Glutamatergic neuron (in vitro differentiated cells): ENCODE data around the gene TEX52. TPM values are rescaled to one million over a fixed set of nuclear protein-coding genes. Genes with fewer than 3 reads are reported as not detected.

ENCODE experiments used
- DNase-seq: peaks from one replicate; pipeline ENCODE4 v3.0.0; 2022
- H3K27ac Mint-ChIP-seq: one replicate; pipeline ENCODE4 v1.8.0; 2020; ENCODE audit warnings: mild to moderate bottlenecking, mixed read lengths, inconsistent platforms; ENCODE audit not compliant: unreplicated experiment
- H3K27me3 Mint-ChIP-seq: one replicate; pipeline ENCODE4 v1.8.0; 2020; ENCODE audit warnings: mild to moderate bottlenecking, moderate library complexity, mixed read lengths, inconsistent platforms; ENCODE audit not compliant: unreplicated experiment
- H3K36me3 Mint-ChIP-seq: one replicate; pipeline ENCODE4 v1.8.0; 2020; ENCODE audit warnings: mild to moderate bottlenecking, mixed read lengths, inconsistent platforms; ENCODE audit not compliant: unreplicated experiment
- H3K4me1 Mint-ChIP-seq: one replicate; pipeline ENCODE4 v1.8.0; 2020; ENCODE audit warnings: mild to moderate bottlenecking, low read depth, mixed read lengths, inconsistent platforms; ENCODE audit not compliant: unreplicated experiment
- H3K4me3 Mint-ChIP-seq: one replicate; pipeline ENCODE4 v1.8.0; 2020; ENCODE audit warnings: mild to moderate bottlenecking, mixed read lengths, inconsistent platforms; ENCODE audit not compliant: unreplicated experiment
- H3K9me3 Mint-ChIP-seq: one replicate; pipeline ENCODE4 v1.8.0; 2020; ENCODE audit warnings: mild to moderate bottlenecking, moderate library complexity, mixed read lengths, inconsistent platforms; ENCODE audit not compliant: unreplicated experiment
- CTCF ChIP-seq: fragments of 200-600 bp; sonication (generic); IDR thresholded peaks from one replicate; pipeline ENCODE4 v1.5.0; 2021; ENCODE audit not compliant: partially characterized antibody, unreplicated experiment
- total RNA-seq: library from RNA; stranded (reverse); fragmentation: NEBNext Ultra II Directional; extraction: Animal tissue kit (Norgen Biotek cat#: 25700); gene quantifications from one replicate; pipeline ENCODE4 v1.2.1, GENCODE V29; 2021; ENCODE audit not compliant: unreplicated experiment

The TEX52 gene
- total RNA-seq, 1 donor from 2014 or later: not detected

DNA sequence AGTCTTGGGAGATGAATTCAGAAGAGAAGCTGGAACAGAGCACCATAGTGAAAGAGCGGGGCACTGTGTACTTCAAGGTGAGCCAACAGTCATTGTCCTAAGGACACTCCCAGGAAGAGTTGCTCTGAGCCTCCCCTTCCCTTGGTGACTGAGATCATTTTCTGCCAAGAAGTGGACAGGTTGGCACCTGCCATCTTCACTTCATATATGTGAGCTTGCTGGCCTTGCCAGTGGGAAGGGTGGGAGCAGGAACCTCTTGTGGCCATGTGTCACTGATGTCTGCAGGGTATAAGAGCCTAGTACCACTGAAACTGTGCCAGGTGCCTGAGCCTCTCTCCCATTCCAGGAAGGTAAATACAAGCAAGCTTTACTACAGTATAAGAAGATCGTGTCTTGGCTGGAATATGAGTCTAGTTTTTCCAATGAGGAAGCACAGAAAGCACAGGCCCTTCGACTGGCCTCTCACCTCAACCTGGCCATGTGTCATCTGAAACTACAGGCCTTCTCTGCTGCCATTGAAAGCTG, 56.7 kb downstream of the TEX52 start:
- no peaks in the 10 kb centered on the region for H3K36me3 Mint-ChIP-seq
- H3K27me3 Mint-ChIP-seq: peaks cover 6% of the 10 kb centered on the region

More for the DNA sequence above, 56.7 kb downstream of the TEX52 start:
- H3K27ac Mint-ChIP-seq: no peak overlapping the region
- peaks cover 5% of the 10 kb centered on the region for H3K9me3 Mint-ChIP-seq
- DNase-seq: no peak
- H3K4me3 Mint-ChIP-seq: no peak overlapping the region
- peaks cover 4% of the 10 kb centered on the region for H3K4me1 Mint-ChIP-seq
- TF ChIP-seq CTCF: no peak

Other genes with a start within 250 kb of the TEX52 start
- gene FKBP4, start 62.1 kb downstream of the TEX52 start, total RNA-seq: 57.5 TPM
- gene ITFG2, start 44.4 kb downstream of the TEX52 start, total RNA-seq: 37.4 TPM
- gene NRIP2, start 22.0 kb downstream of the TEX52 start, total RNA-seq: not detected
- gene FOXM1, start 20.1 kb upstream of the TEX52 start, total RNA-seq: 12.7 TPM
- 14.8 TPM for gene RHNO1, start 20.2 kb upstream of the TEX52 start, total RNA-seq
- 12.5 TPM for gene TULP3, start 33.9 kb upstream of the TEX52 start, total RNA-seq
- 3.8 TPM for gene TEAD4, start 102.4 kb upstream of the TEX52 start, total RNA-seq
- 142 TPM for gene TSPAN9, start 220.3 kb upstream of the TEX52 start, total RNA-seq